Right renal pelvis (tissue), 4 donors: ENCODE results near the gene SYNJ2. TPM values are rescaled to one million over a fixed set of nuclear protein-coding genes. Genes with fewer than 3 reads are reported as not detected.

Experiments
- DNase-seq, 4 donors: peaks; one replicate each; pipeline ENCODE4 v3.0.0-alpha.2; 2013; ENCODE audit warnings: low read depth in 4 of 4, low spot score in 3 of 4, missing footprints in 1 of 4
- polyA plus RNA-seq, 4 donors: library from polyadenylated mRNA; unstranded; fragments of 120-200 nt; gene quantifications; one replicate each; pipeline ENCODE4 v1.2.1, GENCODE V29; 2013; ENCODE audit not compliant: insufficient read length in 4 of 4

The SYNJ2 gene
- polyA plus RNA-seq, 4 donors, result 10.2 to 13.0 (median 10.6) TPM

- DNase-seq, result no peak
Observed at GRCh38 chr6:157978021-157978783, 3.5 kb upstream of the SYNJ2 start.

- DNase-seq, result no peak
Observed at GRCh38 chr6:157980288-157981131, 1.2 kb upstream of the SYNJ2 start.

GRCh38 chr6:157981132-157981394, 600 bp upstream of the SYNJ2 start:
- no peak for DNase-seq

- DNase-seq, result no peak
Observed at GRCh38 chr6:157982102-157982562, 469 bp downstream of the SYNJ2 start.

DNA sequence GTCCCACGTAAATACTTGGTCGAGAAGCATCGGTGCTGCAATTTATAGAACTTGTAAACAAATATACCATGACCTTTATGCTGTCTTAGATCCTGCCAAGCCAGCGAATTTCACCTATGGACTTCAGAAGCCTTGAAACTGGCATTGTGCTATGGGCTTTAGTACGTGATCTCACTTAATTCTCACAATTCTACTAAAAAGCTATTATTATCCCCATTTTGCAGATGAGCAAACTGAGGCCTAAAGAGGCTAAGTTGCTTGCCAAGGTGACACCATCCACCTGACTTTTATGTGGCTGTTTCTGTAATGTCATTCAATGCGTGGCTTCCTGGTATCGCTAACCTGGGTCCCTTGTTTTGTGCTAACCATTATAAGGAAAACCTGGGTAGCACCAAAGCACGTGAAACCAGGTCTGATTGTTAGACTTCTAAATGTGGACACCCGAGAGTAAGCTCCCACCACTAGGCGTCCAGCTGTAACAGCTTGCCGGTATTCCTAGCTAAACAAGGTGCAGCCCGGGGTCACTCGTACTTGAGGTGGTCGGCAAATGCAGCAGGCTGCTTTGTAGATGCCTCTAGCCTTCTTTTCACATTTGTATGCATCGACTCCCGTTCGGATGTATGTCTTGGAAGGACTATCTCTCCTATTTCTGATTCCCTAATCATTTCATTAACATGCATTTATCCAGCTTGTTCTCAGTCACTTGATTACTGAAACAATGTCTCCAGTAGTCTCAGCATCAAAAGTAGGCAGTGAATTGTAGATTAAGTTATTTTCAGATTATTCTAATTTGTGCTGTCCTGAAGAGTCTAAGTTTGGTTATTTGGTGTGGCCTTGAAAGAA, 1.1 kb downstream of the SYNJ2 start:
- no peak for DNase-seq

- no peak for DNase-seq
Observed at GRCh38 chr6:157983406-157984119, 1.9 kb downstream of the SYNJ2 start.

GRCh38 chr6:157984128-157984527, 2.5 kb downstream of the SYNJ2 start:
- no peak for DNase-seq

DNA sequence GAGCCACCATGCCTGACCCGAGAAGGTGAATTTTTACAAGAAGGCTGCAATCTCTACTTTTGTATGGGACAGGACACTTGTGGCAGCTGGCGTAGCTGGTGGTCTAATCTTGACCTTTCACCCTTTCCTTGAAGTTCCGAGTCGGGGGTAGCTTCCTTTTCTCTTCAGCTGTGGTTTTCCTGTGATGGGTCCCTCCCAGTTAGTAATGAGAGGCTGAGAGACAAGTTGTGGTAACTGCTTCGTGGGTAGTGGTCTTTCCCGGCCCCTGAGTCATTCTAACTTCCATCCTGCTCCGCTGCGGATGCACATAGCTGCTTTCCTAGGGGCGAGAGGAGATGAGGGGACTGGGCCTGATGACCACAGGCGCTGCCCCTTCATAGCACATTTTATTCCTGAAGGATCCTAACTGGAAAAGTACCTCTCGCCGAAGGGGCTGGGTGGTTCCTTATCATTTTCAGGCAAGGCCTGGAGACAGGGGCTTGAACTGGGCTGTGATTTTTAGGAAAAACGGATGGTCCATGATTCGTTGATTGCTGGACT, 3.1 kb downstream of the SYNJ2 start:
- no peak for DNase-seq

GRCh38 chr6:157985378-157986155, 3.9 kb downstream of the SYNJ2 start:
- DNase-seq, result no peak

DNA sequence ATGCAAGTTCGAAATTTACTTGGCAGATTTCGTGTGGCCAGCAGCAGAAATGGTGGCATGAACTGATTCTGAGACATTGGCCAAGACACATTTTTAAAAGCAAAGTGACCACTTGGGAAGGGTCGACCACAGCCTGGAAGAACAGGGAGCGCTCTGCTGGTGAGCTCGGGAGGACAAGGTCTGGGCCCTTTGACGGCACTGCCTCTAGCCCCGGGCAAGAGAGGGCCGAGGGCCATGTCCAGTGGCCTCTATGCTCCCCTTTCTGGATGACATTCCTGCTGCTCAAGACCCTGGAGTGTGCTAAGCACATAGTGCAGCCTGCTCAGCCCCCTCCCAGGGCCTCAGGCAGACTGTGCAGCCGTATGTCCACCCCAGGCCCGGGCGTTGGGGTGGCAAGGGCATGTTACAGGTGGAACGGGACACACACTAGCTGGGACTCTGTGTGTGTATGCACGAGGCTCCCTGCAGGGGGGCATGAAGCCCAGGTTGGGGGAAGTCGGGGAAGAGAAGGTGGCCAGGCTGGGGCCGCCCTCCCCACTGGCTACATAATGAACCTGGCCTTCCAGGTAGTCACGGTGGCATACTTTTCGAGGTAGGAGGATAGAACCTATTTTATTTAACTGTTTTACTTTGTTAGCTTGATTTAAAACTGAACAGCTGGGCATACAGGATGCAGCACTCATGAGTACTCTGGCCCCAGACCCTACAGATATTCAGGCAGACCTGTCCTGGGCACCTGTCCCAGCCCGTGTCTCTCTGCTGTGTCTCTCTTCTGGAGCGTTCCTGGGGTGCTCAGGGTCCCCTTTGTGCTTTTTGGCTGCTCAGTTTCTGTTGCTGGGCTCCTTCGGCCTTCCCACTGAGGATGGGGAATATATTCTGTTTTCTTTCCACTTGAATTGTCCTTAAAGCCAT, 6.4 kb downstream of the SYNJ2 start:
- DNase-seq, result no peak

DNA sequence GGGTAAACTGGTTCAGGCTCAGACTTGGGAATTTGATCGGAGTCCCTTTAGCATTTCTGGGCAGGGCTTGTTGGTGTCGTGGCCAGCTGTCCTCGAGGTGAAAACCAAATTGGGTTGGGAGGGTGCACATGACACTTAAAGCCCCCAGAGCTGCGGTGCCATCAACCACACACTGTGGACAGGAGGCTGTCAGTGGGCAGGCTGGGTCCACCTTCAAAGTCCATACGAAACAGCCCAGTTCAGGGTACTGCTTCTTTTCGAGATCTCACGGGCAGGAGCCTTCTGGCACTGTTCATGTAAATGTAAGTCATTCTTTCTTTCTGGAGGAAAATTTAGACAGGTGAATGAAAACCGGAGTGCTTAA, 7.0 kb downstream of the SYNJ2 start:
- DNase-seq, result no peak

DNA sequence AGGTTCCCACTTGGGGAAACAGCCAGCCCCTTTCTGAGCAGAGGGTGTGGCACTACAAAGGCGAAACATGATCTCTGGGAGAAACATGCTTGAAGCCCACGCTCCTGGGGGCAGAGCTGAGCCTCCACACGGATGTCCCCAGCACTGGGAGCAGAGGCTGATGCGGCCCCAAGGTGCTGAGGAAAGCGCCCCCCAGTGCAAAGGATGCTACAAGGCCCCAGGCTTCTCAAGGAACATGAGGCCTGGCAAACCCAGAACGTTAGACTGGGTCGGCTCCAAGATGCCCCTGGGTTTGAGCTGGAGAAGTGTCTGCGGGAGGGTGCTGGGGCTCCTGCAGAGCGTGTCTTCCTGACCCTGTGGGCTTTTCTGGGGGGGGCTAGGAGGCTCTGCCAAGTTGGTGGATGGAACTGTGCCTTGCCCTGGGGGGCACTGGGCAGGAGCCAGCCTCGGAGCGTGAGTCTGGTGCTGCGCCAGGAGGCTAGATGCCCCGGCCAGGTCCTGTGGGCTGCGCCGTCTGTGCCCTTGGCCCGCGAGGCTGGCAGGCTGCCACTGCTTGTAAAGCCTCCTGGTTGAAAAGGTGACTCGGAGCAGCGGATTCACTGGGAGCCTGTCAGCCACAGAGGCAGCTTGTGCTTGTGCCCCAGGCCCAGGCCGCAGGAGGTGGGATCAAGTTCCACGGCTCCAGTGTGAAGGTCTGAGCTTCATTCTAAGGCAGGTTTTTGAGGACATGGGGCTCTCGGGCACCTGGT, 8.1 kb downstream of the SYNJ2 start:
- DNase-seq, result no peak

DNA sequence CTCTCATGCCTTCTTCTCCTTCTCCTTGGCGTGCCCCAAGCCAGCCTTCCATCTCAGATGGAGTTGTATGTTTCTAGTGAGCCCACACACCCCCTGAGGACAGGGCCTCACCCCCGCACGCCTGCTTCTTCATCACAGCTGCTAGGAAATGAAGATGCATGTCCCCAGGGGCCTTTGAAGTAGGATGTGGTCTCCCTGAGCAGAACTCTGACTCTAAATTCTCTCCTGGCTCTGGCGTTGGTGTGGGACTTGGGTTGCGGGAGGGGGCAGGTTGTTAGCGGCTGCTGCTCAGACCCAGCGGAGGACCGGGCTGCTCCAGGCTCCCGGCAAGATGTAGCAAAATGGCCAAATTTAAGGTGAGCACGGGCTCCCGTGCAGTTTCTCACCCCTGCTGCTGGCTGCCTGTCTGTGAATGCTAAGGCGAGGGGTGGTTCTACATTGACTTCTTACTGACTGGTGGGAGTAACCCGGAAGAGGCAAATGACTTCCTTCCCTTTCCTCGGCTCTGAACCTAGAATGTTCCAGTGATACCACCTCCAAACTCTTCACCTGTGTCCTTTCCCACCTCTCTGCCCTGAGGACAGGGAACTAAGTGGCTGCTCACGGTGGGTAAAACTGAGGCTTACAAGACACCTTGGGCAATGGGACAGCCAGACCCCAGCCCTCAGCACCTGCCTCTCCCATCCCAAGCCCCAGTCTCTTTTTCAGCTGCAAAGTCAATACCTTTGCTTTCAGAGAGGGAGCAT, 8.8 kb downstream of the SYNJ2 start:
- DNase-seq, result no peak

DNA sequence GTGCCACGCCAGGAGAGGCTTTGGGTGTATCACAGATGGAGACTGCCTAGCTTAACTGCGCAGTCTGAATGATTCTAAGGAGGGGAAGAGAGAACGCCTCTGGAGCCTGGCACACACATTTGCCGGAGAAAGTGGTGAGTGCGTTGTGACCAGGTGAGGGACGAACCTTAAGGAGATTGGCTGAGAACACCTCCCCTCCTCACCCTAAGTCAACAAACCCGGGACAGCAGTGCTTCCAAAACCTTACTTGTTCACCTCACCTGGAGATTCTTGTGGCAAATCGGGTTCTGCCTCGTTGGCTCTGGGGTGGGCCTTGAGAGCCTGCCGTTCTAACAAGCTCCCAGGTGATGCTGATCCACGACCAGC, 9.4 kb downstream of the SYNJ2 start:
- no peak for DNase-seq

DNA sequence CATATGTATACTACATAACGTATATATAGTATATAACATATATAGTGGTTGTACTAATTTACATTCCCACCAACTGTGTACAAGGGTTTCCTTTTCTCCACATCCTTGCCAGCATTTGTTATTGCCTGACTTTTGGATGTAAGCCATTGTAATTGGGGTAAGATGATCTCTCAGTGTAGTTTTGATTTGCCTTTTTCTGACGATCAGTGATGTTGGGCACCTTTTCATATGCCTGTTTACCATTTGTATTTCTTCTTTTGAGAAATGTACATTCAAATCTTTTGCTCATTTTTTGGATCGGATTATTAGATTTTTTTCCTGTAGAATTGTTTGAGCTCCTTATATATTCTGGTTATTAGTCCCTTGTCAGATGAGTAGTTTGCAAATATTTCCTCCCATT, 11.4 kb downstream of the SYNJ2 start:
- DNase-seq, result no peak

DNA sequence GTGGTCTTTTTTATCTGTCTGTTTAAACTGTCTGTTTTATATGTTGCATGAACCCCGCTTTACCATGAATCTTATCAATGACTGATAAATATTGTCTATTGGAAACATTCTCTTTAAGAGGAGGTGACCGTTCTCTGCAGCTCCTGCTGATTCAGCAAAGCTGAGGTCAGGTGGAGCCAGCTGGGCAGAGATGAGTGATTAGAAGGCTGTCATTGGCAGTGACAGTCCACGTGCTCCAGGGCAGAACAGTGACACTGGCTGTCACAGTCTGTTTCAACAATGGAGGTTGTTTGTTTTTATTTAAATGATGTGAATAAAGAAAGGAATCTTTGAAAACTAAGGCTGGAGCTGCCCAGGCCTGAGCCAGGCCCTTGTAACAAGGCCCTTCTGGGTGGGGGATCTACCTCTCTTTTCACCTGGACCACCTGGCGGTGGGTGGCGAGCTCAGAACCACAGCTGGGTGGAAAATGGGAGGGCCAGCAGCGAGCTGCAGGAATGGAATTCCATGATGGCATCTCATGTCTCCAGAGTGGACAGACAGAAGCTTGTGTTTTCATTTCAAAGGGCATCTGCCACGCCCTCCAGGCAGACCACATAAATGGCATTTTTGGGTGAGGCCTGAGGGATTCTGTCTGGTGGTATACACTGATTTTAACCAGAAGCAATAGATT, 12.6 kb downstream of the SYNJ2 start:
- no peak for DNase-seq

- no peak for DNase-seq
Observed at GRCh38 chr6:157995458-157995857, 13.8 kb downstream of the SYNJ2 start.
